GM10266 (cell line): ENCODE results near the gene KLRG1.

Experiments used
- DNase-seq: peaks from one replicate; pipeline ENCODE4 v3.0.0; 2012; ENCODE audit errors: extremely low spot score
- TF ChIP-seq, protein P1 (sequence below): IDR thresholded peaks from 2 replicates; pipeline ENCODE4 v1.5.1; 2012; ENCODE audit warnings: mild to moderate bottlenecking, low read depth; ENCODE audit not compliant: control insufficient read depth, insufficient read depth; ENCODE audit errors: missing control alignments

The KLRG1 gene

DNA sequence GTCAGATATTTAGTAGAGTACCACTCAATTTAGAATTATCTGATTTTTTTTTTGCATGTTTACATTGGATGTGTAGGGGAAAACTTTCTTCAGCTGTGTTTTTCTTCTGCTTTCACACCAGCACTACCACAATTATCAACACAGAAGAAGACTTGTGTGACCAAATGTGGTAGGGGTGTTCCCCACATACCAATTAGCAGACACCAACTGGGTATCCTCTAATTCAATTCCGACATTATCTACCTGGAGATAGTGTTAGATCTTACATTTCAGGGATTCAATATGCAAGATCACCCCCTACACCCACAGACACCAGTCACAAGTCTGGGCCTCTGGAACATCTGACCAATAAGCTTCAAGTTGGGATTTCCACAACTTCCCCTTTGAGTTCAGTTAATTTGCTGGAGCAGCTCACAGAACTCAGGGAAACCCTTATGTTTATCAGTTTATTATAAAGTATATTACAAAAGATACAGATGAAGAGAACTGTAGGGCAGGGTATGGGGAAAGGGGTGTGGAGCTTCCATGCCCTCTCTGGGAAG, 4.1 kb upstream of the KLRG1 start:
- TF ChIP-seq, protein P1, sequence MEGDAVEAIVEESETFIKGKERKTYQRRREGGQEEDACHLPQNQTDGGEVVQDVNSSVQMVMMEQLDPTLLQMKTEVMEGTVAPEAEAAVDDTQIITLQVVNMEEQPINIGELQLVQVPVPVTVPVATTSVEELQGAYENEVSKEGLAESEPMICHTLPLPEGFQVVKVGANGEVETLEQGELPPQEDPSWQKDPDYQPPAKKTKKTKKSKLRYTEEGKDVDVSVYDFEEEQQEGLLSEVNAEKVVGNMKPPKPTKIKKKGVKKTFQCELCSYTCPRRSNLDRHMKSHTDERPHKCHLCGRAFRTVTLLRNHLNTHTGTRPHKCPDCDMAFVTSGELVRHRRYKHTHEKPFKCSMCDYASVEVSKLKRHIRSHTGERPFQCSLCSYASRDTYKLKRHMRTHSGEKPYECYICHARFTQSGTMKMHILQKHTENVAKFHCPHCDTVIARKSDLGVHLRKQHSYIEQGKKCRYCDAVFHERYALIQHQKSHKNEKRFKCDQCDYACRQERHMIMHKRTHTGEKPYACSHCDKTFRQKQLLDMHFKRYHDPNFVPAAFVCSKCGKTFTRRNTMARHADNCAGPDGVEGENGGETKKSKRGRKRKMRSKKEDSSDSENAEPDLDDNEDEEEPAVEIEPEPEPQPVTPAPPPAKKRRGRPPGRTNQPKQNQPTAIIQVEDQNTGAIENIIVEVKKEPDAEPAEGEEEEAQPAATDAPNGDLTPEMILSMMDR, result no peak
- no peak for DNase-seq

DNA sequence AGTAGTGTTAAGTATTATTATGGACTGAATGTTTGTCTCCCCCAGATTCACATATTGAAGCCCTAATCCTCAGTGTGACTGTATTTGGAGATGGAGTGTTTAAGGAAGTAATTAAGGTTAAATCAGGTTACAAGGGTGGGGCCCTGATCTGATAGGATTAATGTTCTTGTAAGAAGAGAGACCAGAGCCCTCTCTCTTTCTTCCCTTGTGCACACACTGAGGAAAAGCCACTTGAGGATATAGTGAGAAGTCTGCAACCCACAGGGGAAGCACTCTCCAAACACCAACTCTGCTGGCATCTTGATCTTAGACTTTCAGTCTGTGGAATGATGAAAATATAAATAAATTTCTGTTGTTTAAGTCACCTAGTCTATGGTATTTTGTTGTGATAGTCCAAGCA, 2.2 kb upstream of the KLRG1 start:
- no peak for DNase-seq
- TF ChIP-seq, protein P1, result no peak

DNA sequence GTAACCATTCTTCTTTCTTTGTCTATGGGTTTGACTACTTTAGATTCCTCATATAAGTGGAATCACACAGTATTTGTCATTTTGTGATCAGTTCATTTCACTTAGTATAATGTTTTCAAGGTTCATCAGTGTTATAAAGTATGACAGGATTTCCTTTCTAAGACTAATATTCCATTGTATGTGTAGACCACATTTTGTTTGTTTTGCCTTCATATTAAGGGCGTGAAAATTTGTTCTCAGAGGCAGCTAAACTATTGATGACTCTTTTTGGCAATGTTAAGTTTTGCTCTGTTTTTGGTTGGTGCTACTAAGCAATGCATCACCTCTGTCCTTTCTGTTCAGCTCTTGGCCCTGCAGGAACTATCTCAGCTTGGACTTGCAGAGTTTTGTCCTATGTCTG, 1.7 kb upstream of the KLRG1 start:
- no peak for DNase-seq

DNA sequence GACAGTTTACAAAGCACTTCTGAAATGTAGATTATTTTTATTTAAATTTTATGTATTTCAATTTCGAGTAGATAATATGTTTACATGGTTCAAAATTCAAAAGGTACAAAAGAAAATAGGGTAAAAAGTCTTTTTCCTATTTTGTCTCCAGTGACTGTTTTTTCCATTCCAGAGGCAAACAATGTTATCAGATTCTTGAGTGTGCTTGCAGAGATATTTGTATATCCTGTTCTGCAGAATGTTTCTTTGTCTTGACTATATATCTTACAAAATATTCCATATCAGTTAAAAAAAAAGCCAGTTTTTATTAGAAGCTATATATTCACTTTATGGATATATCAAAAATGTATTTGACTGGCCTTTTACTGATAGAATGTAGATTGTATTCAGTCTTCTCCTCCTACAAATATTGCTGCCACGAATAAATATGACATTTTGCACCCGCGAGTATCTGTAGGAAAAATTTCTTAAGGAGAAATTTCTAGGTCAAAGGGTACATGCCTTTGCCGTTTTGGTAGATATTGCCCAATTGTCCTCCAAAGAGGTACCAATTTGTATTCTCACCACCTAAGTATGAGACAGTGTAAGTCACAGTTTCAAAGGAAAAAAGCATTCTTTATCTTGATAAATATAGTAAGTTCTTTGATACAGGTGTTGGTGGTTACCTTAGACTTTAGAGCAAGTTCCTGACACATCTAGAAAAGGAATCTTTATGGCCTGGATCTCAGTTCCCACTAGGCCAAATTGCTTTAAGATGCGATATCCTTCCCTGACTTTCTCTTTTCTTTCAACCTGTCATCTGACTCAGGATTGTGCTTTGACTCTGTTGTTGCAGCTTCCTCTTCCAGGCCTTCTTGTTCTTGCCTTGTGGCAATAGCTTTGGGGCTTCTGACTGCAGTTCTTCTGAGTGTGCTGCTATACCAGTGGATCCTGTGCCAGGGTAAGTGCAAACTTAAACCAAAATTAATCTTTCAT, 2.3 kb downstream of the KLRG1 start:
- no peak for DNase-seq
- TF ChIP-seq, protein P1, result no peak

More for the DNA sequence above, 1.7 kb upstream of the KLRG1 start:
- TF ChIP-seq, protein P1, result no peak

DNA sequence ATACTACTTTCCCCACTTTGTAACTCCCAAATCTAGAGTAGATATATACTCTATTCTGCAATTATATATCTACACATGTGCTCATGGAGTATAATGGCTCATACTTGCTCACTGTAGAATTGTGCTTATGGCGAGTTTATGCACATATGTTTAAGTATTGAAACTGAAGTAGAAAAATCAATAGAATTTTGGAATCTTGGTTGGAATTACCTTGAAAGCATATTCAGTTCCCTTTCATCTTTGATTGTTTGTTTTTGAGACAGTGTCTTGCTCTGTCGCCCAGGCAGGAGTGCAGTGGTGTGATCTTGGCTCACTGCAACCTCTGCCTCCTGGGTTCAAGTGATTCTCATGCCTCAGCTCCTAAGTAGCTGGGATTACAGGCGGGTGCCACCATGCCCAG, 4.5 kb downstream of the KLRG1 start:
- no peak for DNase-seq
- TF ChIP-seq, protein P1, result no peak

DNA sequence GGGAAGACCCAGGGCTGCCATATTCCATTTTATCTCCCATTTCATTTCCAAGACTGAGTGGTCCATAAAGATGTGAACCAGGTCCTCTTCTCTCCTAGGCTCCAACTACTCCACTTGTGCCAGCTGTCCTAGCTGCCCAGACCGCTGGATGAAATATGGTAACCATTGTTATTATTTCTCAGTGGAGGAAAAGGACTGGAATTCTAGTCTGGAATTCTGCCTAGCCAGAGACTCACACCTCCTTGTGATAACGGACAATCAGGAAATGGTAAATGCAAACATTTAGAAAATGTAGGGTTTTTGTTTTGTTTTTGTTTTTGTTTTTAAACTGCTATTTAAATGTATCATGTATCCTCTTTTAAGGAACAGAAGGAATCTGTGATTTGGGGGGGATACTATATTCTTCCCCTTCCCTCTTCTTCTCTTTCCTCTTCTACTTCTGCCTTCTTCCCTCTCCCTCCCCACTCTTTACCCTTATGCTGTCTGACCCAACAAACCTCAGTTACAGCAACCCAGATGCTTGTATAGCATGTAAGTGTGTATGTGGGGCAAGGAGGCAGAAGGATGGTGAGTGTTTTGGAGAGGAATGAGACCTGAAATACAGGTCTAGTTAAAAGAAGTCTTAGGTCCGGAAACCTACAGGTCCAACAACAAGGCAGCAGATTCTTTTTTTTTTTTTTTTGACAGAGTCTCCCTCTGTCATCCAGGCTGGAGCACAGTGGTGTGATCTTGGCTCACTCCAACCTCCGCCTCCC, 5.9 kb downstream of the KLRG1 start:
- TF ChIP-seq, protein P1, result no peak
- DNase-seq, result no peak
